CD4-positive, alpha-beta T cell treated with Interferon alpha-2 for 1 hour (primary cell): ENCODE data around the gene PNPLA7.
"Not testable (repeated sequence)": the region's sequence is repeated elsewhere in the genome, so short reads cannot be mapped to it uniquely, and the experiment has no call there.

Source experiments
- DNase-seq, 2 donors: peaks; one replicate each; pipeline ENCODE4 v3.0.0-alpha.2; 2020 to 2022

Gene PNPLA7

GRCh38 chr9:137550231-137550621 lies at the start of gene PNPLA7:
TSS of gene PNPLA7 (minus strand) at chr9:137550402. CDS start at chr9:137550197, 205 bp downstream.
- DNase-seq, result peak; percentile 33 to 63

DNA sequence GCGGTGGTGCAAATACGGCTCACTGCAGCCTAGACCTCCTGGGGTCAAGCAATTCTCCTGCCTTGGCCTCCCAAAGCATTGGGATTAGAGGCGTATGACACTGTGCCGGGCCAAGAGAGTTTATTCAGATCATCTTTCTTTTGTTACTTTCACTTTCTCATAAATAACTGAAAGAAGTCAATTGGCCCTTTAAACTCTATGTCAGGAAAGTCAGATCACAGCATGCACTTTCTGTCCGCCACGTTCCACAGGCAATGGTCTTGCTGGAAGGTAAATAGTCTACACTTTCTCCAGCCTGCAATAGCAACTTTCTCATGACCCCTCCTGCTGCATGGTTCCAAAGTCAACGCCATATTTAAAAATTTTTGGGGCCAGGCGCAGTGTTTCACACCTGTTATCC lies 48.7 kb upstream of the PNPLA7 start:
- no peak for DNase-seq

DNA sequence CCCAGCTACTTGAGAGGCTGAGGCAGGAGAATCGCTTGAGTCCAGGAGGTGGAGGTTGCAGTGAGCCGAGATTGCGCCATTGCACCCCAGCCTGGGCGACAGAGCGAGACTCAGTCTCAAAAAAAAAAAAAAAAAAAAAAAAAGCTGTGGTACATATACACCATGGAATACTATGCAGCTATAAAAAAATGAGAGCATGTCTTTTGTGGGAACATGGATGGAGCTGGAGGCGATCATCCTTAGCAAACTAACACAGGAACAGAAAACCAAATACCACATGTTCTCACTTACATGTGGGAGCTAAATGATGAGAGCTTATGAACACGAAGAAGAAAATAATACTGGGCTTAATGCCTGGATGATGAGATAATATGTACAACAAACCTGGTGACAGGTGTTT lies 46.4 kb upstream of the PNPLA7 start:
- DNase-seq, result not testable (repeated sequence)

GRCh38 chr9:137593176-137593575 lies 43.0 kb upstream of the PNPLA7 start:
- DNase-seq, result no peak

DNA sequence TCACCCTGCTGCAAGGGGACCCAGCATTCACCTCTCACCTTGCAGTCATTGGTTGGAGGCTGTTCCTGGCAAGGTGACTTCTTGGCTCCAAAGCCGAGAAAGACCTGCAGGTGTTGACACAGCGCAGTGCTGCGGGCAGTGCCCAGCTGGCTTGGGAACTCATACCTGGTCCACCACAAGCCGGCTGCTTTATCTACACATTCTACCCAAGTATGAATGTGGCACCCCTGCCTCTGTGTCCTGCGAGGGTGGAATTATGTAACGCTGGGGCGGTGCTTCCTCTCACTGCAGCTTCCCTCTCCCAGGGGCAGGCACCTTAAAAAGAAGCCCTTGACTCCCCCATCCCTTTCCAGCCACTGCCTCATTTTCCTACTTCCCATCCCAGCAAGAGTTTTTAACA lies 42.6 kb upstream of the PNPLA7 start:
- DNase-seq, result no peak

DNA sequence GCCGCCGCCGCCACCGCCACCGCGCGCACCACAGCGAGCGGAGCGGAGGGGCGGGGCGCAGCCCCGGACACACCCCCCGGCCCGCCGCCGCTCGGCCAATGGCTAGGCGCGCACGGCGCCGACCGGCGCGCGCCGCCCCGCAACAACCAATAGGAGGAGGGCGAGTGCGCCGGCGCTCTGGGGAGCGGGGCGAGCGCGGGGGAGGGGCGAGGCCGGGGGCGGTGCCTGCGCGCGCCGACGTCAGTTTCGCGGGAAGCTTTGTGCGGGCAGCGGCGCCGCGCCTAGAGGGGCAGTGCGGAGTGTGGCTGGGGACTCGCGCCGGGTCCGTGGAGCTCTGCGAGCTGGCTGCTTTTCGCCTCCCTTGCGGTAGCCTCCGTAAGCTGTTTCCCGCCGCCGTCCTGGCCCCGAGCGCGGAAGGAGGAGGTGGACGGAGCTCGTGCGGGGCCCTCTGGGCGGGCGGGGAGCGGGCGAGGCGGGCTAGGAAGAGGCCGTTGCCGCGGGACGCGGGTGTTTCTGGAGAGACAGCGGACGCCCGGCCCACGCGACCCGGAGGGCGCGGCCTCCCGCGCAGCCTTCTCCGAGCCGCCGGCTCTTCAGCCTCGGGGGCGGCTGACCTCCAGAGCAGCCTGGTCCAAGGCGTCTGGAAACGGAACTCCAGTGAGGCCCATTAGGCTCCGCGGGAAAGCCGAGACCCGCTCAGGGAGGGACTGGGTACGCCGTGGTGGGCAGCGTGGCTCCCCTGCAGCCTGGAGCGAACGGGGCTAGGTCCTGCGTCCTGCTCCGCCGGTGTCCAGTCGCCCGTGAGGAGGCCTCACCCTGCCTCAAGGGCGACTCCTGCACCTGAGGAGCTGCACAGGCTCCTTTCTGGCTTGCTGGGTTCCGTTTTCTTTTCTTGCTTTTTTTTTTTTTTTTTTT lies 40.5 kb upstream of the PNPLA7 start, which contains the start of gene ZMYND19:
ZMYND19 (minus strand) TSS at position 44 of the 915 bp plus-strand sequence. CDS start 249 bp downstream, outside the sequence.
- peak; percentile 87 to 93 for DNase-seq

DNA sequence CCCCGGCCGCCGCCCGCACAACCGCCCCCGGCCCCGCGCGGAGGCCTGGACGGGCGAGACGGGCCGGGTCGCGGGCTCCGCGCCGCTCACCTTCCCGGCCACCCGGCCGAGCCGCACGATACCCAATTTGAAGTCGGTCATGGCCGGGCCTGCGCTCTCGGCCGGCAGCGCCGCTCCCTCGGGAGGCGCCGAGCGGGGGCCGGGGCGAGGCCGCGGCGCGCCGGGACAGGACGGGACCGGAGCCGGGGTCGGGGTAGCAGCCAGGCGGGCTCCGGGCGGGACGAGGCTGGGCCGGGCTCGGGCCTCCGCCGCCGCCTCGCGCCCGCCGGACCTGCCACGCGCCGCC lies 39.9 kb upstream of the PNPLA7 start:
- no peak for DNase-seq

DNA sequence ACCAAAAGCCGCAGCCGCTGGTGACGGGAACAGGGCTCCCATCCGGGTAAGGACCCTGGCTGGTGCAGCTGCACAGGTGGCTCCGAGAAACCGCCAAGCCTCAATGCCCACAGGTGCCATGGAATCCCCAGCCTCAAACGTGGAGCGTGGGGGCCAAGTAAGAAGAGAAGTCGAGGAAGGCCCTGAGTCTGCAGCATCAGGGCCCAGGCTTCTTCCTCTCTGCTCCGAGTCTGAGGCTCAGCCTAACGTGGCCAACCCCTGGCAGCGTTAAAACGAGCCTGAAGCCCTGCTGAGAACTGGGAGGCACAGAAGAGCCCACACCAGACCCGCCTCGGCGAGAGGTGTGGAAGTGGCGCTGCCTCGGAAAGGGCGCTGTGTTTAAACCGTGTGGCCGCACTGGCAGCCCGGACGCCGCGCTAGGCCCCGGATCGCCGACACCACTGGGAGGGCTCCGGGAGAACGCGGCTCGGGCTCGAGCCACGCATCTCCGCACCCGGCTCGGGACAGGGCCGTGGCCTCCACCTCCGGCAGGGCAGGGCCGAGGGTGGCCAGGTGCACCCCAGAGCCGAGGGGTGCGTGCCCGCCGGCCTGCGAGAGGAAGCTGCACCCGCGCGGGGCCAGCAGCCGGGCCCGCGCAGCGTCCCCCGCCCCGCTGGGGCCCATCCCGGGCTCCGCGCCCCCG lies 39.4 kb upstream of the PNPLA7 start:
- DNase-seq, result no peak

- no peak for DNase-seq
Measured at GRCh38 chr9:137588891-137589290, 38.7 kb upstream of the PNPLA7 start.

- DNase-seq, result no peak
Measured at GRCh38 chr9:137588311-137588710, 38.1 kb upstream of the PNPLA7 start.

DNA sequence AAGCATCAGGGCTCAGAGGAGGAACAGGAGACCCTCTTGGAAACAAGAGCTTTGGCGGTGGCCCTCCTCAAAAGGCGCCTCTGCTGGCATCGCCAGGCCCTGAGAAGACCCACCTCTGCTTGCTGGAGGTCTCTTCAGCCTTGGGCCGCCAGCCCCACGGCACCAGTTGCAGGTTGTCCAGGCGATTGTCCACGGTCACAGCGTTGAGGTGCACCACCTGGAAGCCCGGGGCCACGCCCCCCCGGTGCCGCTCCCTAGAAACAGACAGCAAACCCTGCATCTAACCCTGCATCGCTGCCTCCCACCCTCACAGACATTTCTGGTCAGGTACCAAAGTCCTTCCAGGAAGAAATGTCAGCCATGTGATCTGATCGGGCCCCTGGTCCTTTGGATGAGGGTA lies 36.7 kb upstream of the PNPLA7 start:
- DNase-seq, result no peak

DNA sequence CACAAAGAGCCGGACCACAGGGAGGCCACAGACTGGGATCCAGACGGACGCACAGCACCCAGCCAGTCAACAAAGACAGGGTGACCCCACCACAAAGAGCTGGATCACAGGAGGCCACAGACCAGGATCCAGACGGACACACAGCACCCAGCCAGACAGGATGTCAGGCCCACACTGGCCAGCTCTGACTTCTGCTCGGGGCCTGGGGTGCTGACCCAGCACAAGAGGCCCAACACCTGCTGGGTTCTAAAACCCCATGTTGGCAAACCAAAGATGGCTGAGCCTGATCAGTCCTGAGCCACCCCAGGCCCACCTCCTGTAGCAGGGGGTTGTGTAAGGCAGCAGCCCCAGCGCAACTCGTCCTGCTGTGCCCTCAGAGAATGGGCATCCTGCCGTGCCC lies 33.8 kb upstream of the PNPLA7 start:
- DNase-seq, result no peak

GRCh38 chr9:137583347-137583746 lies 33.1 kb upstream of the PNPLA7 start:
- DNase-seq, result no peak

DNA sequence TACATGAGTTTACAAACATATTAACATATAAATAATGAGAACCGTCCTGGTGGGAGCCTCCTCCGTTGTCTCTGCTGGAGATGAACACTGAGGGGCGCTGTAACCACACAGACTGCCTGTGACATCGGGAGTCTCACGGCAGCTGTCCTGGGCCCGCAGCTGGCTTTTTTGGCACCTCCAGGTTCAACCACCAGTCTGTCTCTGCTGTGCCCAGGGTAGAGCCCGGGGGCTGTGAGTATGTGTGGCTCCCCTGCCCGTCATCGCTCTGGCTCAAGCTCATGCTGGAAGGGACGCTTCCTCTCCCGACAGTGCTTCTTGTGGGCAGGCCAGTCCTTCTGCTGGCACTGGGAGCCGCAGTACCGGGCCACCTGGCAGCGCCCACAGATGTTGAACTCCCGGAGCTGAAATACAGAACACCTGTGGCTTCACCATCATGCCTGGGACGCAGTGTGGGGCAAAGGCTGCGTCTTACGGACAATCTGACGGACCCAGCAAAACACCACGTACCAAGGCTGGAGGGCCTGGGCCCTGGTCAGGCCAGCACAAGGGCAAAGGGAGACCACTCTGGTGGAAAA lies 32.2 kb upstream of the PNPLA7 start:
- no peak for DNase-seq

- no peak for DNase-seq
Measured at GRCh38 chr9:137581361-137582285, 31.4 kb upstream of the PNPLA7 start.

DNA sequence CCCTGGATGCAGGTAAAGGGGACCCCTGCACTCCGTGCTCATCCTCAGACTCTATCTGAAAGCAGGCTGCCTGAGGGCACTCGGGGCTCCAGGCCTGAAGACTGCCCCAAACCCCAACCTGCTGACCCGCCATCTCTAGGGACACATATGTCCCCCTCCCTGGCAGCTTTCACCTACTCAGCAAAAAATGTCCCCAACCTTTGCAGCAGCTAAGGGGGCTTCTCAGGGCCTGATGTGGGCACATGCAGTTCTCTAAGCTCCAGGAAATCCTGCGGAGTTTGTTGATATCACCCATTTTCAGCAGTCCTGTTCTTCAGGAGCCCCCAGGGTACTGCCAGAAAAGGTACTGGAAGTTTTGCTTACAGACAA lies 30.7 kb upstream of the PNPLA7 start:
- no peak for DNase-seq

DNA sequence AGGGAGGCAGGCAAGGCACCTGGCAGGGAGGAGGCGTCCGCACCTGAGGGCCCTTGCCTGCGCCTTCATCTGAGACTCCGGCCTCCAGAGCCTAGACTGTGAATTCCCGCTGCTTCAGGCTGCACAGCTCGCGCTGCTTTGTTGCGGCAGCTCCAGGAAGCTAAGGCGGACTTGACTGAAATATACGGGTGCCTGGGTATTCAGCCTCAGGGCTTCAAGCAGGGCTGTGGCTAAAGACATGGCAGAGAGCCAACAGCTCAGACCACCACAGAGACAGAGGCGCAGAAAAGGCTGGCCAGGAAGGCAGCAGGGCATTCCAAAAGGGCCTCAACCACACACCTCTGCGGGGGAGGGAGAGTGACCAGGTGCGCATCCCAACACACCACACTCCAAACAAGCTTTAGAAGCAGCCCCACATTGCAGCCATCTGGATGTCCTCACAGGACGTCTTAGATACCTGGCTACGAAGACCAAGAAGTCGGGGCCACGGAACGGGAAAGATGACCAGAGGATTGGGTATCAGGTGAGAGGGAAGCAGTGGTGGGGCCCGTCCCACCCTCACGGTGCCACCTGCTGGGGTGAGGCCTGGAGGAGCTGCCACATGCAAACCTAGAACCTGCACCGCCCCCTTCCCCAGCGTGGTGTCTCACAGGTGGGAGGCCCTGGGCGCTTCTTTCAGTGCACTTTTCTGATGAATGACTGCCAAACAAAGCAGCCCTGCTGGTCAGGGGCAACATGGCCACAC lies 30.2 kb upstream of the PNPLA7 start:
- DNase-seq, result no peak

- DNase-seq, result no peak
Measured at GRCh38 chr9:137579259-137579604, 29.0 kb upstream of the PNPLA7 start.

- DNase-seq, result peak; percentile 92 to 95
Measured at GRCh38 chr9:137578518-137579258, 28.5 kb upstream of the PNPLA7 start, which contains the start of gene DPH7. TSS of gene DPH7 (minus strand) at chr9:137578925. CDS start at chr9:137578777, 148 bp downstream.

- no peak for DNase-seq
Measured at GRCh38 chr9:137575716-137576411, 25.7 kb upstream of the PNPLA7 start.

DNA sequence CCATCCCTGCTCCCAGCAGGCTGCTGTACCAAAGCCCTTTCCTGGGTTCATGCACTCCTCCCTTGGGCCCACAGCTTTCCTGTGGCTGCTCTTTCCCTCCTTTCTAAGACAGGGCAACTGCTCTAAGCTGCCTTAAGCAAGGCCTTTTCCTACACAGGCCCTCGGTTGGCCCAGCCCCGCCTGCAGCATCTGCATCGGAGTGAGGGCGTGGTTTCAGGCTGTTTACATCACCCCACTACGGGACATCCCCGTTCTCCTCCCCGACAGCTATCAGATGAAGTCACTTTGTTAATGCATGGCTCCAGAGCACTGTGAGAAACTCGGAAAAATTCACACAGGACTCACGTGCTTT lies 25.1 kb upstream of the PNPLA7 start:
- peak in 1 of 2 donors; percentile 43 for DNase-seq
